HL-60 (cell line): ENCODE data around the gene WNT5A.
A peak's percentile ranks its signal among the peaks of the same experiment; 100 is the strongest.

Experiments used
- CTCF ChIP-seq: IDR thresholded peaks from one replicate; pipeline ENCODE4 v1.5.1; 2011; ENCODE audit warnings: low read length, control low read depth, inconsistent platforms; ENCODE audit not compliant: insufficient read depth
- GABPA ChIP-seq: IDR thresholded peaks from 2 replicates; pipeline ENCODE4 v1.6.1; 2012; ENCODE audit warnings: low read depth
- POLR2AphosphoS5 ChIP-seq: IDR thresholded peaks from 2 replicates; pipeline ENCODE4 v1.6.1; 2012; ENCODE audit warnings: low read depth
- REST ChIP-seq: IDR thresholded peaks from 2 replicates; pipeline ENCODE4 v1.6.1; 2012; ENCODE audit warnings: low read depth; ENCODE audit not compliant: insufficient replicate concordance
- SPI1 ChIP-seq: IDR thresholded peaks from 2 replicates; pipeline ENCODE4 v1.6.1; 2012; ENCODE audit warnings: low read depth, mild to moderate bottlenecking, borderline replicate concordance

- TF ChIP-seq CTCF (peak; percentile 23), GABPA (no peak), POLR2AphosphoS5 (no peak), REST (no peak), SPI1 (no peak)
These were observed 52.3 kb downstream of the WNT5A start for GRCh38 chr3:55434789-55435188.
